ENCODE results near the gene DAO.

DNA sequence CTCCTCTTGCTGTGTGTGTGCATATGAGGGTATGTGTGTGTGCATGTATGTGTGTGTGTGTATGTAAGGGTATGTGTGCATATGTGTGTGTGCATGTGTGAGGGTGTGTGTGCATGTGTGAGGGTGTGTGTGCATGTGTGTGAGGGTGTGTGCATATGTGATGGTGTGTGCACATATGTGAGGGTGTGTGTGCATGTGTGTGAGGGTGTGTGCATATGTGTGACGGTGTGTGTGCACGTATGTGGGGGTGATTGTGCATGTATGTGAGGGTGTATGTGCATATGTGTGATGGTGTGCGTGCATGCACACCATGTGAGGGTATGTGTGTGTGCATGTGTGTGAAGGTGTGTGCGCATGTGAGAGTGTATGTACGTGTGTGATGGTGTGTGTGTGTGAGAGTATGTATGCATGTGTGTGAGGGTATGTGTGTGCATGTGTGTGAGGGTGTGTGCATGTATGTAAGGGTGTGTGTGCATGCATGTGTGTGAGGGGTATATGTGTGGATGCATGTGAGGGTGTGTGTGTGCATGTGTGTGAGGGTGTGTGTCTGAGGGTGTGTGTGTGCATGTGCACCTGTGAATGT is 15.4 kb downstream of the DAO start:
- TF ChIP-seq, protein P1, sequence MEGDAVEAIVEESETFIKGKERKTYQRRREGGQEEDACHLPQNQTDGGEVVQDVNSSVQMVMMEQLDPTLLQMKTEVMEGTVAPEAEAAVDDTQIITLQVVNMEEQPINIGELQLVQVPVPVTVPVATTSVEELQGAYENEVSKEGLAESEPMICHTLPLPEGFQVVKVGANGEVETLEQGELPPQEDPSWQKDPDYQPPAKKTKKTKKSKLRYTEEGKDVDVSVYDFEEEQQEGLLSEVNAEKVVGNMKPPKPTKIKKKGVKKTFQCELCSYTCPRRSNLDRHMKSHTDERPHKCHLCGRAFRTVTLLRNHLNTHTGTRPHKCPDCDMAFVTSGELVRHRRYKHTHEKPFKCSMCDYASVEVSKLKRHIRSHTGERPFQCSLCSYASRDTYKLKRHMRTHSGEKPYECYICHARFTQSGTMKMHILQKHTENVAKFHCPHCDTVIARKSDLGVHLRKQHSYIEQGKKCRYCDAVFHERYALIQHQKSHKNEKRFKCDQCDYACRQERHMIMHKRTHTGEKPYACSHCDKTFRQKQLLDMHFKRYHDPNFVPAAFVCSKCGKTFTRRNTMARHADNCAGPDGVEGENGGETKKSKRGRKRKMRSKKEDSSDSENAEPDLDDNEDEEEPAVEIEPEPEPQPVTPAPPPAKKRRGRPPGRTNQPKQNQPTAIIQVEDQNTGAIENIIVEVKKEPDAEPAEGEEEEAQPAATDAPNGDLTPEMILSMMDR (IDR thresholded peaks at IDR 0.05; ENCODE audit: borderline replicate concordance, extremely low read depth, low read length, poor library complexity, severe bottlenecking) = no peak
- TF ChIP-seq EZH2 (IDR thresholded peaks at IDR 0.05; ENCODE audit: borderline replicate concordance, low read depth, low read length, severe bottlenecking) = no peak

Measured in DND-41 (cell line).